ENCODE measurements around the gene KRT80.

Gene KRT80

DNA sequence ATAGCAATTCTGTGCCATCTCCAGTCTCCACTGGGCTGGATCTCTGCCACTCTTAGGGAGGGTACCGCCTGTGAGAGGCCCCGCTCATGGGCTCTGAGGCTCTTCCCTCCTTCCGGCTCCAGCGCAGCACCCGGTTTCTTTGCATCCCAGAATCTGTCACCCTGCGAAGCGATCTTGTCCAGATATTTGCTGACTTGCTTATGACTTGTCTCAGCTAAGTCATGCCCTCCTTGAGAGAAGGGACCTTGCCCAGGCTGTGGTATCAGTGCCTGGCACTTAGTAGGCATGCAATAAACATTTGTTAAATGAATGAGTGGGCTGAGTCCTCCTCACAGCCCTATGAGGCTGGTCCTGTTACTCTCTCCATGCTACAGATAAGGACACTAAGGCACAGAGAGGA lies 13.4 kb downstream of the KRT80 start:
- H2AFZ ChIP-seq, result no peak overlapping the region
- H3K9ac ChIP-seq, result no peak overlapping the region
- H3K4me3 ChIP-seq (ENCODE audit: low read depth, low read length), result no peak overlapping the region
- H3K79me2 ChIP-seq, result no peaks in the 10 kb centered on the region
- H3K4me1 ChIP-seq, result peaks cover 15% of the 10 kb centered on the region
- H3K36me3 ChIP-seq (ENCODE audit: control insufficient read depth, insufficient read depth, low read length), result no peaks in the 10 kb centered on the region
- no peak overlapping the region for H3K4me2 ChIP-seq (ENCODE audit: low read length)
- TF ChIP-seq, protein P1, sequence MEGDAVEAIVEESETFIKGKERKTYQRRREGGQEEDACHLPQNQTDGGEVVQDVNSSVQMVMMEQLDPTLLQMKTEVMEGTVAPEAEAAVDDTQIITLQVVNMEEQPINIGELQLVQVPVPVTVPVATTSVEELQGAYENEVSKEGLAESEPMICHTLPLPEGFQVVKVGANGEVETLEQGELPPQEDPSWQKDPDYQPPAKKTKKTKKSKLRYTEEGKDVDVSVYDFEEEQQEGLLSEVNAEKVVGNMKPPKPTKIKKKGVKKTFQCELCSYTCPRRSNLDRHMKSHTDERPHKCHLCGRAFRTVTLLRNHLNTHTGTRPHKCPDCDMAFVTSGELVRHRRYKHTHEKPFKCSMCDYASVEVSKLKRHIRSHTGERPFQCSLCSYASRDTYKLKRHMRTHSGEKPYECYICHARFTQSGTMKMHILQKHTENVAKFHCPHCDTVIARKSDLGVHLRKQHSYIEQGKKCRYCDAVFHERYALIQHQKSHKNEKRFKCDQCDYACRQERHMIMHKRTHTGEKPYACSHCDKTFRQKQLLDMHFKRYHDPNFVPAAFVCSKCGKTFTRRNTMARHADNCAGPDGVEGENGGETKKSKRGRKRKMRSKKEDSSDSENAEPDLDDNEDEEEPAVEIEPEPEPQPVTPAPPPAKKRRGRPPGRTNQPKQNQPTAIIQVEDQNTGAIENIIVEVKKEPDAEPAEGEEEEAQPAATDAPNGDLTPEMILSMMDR (IDR thresholded peaks at IDR 0.05), result no peak
- H3K27me3 ChIP-seq (ENCODE audit: control insufficient read depth, insufficient read depth, low read length), result no peaks in the 10 kb centered on the region
- no peaks in the 10 kb centered on the region for H3K9me3 ChIP-seq (ENCODE audit: control insufficient read depth, low read length)
- H3K27ac ChIP-seq, result no peak overlapping the region

DNA sequence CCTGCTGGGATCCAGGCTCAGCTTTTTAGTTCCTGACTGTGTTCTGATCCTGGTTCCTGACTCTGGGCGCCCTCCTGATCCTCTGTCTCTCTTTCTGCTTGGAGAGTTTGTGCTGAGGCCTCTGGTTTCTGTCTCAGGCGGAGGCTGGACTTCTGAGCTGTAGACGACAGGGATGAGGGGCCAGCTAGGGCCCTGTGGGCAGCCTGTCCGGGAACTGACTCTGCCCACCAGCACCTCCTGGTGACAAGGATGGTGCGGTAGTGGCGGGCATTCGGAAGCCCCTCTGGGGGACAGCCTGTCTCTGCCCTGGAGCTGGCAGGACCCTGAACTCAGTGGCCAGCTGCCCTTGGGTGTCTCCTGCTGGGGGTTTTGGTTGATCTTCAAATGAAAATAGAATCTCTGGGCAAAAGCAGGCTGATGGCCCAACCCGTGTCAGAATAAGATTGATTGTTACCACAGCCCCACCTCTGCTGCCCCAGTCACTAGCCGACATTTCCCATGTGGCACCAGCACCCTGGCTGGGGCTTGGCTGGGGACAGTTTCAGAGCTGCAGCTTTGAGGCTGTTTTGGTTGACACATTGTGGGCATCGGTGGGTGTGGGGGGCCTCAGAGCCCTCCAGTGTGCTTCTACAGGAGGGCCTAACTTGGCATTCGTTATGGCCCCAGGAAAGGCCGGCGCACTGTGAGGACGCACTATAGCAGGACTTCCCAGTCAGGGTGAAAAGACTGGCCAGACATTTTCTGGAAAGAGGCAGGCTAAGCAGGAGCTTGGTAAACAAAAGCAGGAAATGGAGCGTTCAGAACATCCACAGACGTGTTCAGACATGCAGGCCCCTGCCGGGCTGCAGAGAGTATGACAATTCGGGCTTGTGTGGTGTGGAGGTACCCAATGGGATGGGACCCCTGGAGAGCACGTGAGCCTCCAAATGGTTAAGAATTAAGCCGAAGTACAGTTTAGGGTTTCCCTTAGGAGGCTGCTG lies 16.2 kb downstream of the KRT80 start:
- Histone ChIP-seq H3K4me2 (ENCODE audit: low read length) (no peak overlapping the region), H3K4me1 (peaks cover 10% of the 10 kb centered on the region), H3K9ac (no peak overlapping the region), H3K27ac (no peak overlapping the region), H3K27me3 (ENCODE audit: control insufficient read depth, insufficient read depth, low read length) (no peaks in the 10 kb centered on the region), H3K9me3 (ENCODE audit: control insufficient read depth, low read length) (no peaks in the 10 kb centered on the region), H3K36me3 (ENCODE audit: control insufficient read depth, insufficient read depth, low read length) (no peaks in the 10 kb centered on the region), H3K4me3 (ENCODE audit: low read depth, low read length) (no peak overlapping the region), H3K79me2 (no peaks in the 10 kb centered on the region), H2AFZ (peak overlapping the region; percentile 1)
- TF ChIP-seq, protein P1 (IDR thresholded peaks at IDR 0.05), result no peak

DNA sequence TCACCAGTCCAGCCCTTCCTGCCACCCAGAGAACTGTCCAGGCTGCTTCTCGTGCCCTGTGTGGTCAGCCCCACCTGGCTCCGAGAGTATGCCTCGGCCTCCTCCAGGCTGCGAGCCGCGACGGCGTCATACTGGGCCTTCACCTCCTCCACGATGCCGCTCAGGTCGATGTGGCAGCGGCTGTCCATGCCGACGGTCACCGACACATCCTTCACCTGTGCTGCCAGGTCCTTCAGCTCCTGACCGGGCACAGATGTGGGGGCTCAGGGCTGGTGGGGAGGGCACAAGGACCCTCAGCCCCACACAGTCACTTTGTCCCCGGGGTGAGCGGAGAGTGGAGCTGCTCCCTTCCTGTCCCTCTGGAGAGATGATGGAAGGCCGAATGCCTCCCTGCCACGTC lies 18.3 kb downstream of the KRT80 start:
- Histone ChIP-seq H3K27me3 (ENCODE audit: control insufficient read depth, insufficient read depth, low read length) (no peaks in the 10 kb centered on the region), H3K27ac (no peak overlapping the region), H2AFZ (no peak overlapping the region), H3K4me1 (no peaks in the 10 kb centered on the region), H3K79me2 (no peaks in the 10 kb centered on the region), H3K9me3 (ENCODE audit: control insufficient read depth, low read length) (no peaks in the 10 kb centered on the region), H3K4me2 (ENCODE audit: low read length) (no peak overlapping the region), H3K36me3 (ENCODE audit: control insufficient read depth, insufficient read depth, low read length) (no peaks in the 10 kb centered on the region), H3K9ac (no peak overlapping the region), H3K4me3 (ENCODE audit: low read depth, low read length) (no peak overlapping the region)
- TF ChIP-seq, protein P1 (IDR thresholded peaks at IDR 0.05), result no peak

DNA sequence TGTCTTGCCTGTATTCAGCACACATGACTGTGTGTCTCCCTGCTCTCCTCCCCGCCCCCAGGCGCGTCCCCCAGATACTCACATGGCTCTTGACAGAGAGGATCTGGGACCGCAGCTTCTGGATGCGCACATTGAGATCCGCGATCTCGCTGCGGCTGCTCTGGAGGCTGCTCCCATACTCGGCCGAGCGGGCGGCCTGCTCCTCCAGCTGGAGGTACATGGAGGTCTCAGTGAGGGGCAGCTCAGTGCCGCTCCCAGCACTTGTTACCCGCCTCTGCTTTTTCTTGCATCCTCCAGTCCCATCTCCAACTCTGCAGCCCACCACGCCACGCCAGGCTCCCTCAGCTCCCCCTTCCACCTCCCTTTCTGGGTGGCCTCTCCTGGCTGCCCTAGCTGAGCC lies 18.9 kb downstream of the KRT80 start:
- Histone ChIP-seq H3K4me1 (no peaks in the 10 kb centered on the region), H3K36me3 (ENCODE audit: control insufficient read depth, insufficient read depth, low read length) (no peaks in the 10 kb centered on the region), H3K9ac (no peak overlapping the region), H2AFZ (no peak overlapping the region), H3K27me3 (ENCODE audit: control insufficient read depth, insufficient read depth, low read length) (no peaks in the 10 kb centered on the region), H3K4me3 (ENCODE audit: low read depth, low read length) (no peak overlapping the region), H3K27ac (no peak overlapping the region), H3K4me2 (ENCODE audit: low read length) (no peak overlapping the region), H3K79me2 (no peaks in the 10 kb centered on the region), H3K9me3 (ENCODE audit: control insufficient read depth, low read length) (no peaks in the 10 kb centered on the region)
- TF ChIP-seq, protein P1 (IDR thresholded peaks at IDR 0.05), result no peak

All from parathyroid adenoma (tissue), 2 donors.